GM18507 (cell line): ENCODE results near the gene C2orf78.

ENCODE experiments used
- DNase-seq: peaks from one replicate; pipeline ENCODE4 v3.0.0; 2011; ENCODE audit warnings: low read depth; ENCODE audit not compliant: insufficient read length; ENCODE audit errors: extremely low spot score
- FAIRE-seq: peaks from 2 replicates; lab custom pipeline; 2011; peaks lifted over from hg19 to GRCh38; lab: Jason Lieb, UNC

The C2orf78 gene

GRCh38 chr2:73830871-73831401 lies 47.0 kb downstream of the C2orf78 start:
- no peak for DNase-seq
- FAIRE-seq, result no peak

GRCh38 chr2:73832930-73833329 lies 48.9 kb downstream of the C2orf78 start:
- no peak for FAIRE-seq
- DNase-seq, result no peak

DNA sequence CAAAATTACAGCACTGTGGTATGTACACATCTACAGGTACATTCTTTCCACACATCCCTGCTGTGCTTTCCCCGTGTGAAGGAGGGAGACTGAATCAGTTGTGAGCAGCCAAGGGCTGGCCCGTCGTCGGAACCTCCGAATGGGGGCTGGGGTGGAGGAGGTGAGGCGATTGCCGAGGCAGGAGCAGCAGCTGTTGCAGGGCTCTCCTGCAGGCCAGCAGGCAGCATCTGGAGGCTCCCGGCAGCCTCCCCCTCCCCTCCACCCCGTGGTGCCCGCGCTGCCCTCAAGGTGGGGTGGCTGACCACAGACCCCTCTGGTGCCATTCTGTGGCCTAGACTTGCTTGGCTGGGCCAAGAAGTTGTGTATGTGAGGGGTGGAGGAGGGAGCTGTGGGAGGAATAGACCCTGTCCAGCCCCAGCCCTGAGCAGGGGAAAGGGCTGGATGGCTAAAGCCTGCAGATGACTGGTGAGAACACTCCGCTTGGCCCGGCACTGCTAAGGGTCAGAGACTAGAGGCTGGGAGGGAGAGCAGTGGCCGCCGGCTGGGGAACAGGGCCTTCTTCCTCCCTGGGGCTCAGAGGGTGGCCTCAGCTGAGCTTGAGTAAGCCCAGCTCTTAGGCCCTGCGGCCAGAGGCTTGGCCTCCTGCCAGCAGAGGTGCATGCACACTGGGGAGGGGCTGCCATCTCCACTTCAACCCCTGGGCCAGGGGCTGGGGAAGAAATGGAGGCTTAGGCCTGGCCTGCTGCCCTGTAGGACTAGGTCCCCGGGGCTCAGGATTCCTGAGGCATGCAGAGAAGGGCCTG lies 52.4 kb downstream of the C2orf78 start:
- FAIRE-seq, result no peak
- no peak for DNase-seq

- no peak for FAIRE-seq
- no peak for DNase-seq
Observed at GRCh38 chr2:73837847-73838585, 54.0 kb downstream of the C2orf78 start.

DNA sequence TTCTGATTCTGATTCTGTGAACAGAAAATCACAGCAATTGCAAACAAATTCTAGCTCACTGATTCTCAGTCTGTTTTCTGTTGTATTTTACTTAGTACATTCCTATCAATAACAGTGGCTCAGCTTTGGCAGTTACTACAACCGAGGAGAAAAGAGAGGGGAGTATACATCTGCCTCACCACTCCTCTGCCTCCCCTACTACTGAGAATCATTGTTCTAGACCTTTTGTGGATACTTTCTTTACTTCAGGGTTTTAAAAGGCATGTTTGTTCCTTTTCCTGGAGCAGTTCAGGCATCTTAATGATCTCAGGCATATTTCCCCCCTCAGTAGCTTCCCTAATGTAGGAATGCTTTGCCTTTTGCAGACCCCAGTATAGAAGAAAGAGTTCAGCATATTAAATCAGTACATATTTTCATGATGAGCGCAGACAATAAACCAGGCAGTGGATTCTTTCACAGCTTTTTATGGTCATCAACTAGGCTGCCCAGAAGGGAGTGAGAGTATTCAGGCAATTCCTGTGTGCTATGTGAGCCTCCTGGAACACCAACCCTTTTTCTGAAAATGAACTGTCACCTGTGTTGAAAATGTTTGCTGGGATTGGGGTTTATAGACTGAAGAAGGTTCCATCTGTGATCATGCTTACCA lies 55.0 kb downstream of the C2orf78 start:
- DNase-seq, result no peak
- FAIRE-seq, result no peak

DNA sequence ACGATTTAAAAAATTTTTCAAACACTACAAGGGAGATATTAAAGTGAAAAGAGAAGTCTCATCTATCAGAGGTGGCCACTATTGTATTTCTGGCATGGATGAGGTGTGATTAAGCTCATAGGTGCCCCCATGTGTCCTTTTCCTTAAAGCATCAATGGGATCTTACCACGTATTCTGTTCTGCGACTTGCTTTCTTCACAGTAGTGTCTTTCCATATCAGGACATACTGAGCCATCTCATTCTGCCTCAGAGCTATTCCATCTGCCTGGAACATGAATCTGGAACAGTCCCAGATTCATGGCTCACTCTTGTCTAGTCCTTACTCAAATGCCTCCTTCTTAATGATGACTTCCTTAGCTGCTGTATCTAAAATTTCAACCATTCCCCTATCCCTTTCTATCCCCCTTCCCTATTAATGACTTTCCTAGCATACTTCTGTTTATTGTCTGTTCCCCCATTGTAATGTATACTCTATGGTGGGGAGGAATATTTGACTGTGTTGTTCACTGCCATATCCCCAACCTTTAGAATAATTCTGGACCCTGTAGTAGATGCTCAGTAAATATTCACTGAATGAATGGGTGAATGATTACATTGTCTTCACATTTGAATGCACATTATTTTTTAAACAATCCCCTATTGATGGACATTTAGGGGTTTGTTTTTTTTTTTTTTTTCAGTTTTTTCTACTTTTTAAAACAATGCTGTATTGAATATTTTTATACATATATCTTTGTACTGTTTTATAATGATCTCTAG lies 55.8 kb downstream of the C2orf78 start:
- FAIRE-seq (no peak), DNase-seq (no peak)

GRCh38 chr2:73841912-73842738 lies 58.1 kb downstream of the C2orf78 start:
- no peak for FAIRE-seq
- no peak for DNase-seq

DNA sequence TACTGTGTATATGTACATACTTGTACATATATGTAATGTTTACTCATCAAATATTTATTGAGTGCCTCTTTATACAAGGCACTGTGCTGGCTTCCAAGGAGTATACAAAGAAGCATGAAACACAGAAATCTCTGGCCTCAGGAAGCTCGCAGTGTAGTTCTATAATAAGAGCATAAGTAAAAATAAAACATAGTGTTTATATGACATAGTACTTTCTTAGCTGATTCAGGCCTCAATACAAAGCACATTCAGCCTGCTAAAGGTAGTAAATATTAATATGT lies 58.7 kb downstream of the C2orf78 start:
- FAIRE-seq (no peak), DNase-seq (no peak)

DNA sequence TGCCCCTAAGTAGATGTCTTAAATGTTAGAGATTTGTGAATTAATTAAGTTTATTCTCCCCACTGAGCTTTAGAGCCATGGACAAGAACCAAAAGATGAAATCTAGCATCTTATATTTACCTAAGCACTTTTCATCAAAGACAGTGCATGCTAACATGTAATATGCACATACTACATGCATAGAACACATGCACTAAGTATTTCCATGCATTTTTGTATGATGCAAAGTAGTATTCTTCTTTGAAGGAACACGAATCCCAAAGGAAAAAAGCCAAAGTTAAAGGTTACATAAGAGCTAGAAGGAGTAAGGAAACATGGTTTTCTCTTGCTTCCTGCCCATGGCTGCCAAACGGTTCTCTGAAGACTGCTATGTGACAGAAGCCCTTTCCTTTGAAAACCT lies 60.1 kb downstream of the C2orf78 start:
- DNase-seq (no peak), FAIRE-seq (no peak)

DNA sequence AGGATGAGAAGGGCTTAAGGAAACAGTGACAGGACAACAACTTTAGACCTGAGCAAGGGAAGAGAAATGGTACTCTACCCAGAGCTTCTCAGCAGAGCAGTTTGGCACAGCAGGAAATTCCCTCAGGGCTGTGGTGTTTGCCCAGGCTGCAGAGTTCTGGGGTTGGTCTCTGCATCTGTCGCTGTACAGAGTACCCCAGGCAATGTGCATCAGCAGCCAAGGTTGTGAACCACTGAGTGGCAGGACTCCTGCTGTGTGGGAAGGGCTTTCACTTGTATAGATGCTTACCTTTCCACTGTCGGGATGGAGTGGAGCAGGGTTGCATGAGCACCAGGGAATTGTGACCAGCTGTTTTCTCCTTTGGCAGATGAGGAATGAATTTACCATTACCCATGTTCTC lies 66.0 kb downstream of the C2orf78 start:
- DNase-seq (no peak), FAIRE-seq (no peak)

GRCh38 chr2:73851274-73851673 lies 67.3 kb downstream of the C2orf78 start:
- no peak for DNase-seq
- no peak for FAIRE-seq

DNA sequence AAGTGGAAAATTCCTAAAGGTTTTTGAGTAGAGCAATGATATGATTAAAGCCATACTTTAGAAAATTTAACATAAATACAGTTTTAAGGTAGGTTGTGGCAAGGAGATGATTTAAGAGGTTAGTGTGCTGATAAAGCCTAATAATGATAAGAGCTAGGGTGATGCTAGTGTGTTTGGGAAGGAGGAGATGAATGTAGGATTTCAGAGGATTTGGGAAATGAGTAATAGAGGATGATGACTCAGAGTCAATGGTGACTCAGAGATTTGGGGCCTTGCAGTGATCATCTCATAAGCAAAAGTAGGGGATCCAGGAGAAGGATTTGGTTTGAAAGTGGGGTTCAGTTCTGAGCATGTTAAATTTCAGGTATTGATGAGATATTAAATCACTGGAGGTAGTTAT lies 68.0 kb downstream of the C2orf78 start:
- FAIRE-seq, result no peak
- no peak for DNase-seq

DNA sequence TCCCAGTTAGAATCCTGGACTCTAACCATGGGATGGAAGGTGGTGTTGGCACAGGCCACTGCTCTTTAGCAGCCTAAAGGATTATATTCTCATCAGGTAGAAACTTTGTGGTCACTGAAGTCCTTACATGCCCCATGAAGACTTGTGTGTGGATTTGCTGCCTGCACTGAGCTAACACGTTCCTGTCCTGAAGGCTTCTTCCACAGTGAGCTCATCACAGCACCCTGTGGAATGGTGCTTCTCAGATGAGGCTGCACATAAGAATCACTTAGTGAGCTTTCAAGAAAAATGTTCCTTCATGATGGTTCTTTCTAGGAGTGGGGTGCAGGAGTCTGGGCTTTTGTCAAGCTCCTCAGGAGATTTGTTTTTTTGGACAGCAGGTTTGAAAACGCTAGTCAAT lies 71.5 kb downstream of the C2orf78 start:
- DNase-seq, result no peak
- FAIRE-seq, result no peak

DNA sequence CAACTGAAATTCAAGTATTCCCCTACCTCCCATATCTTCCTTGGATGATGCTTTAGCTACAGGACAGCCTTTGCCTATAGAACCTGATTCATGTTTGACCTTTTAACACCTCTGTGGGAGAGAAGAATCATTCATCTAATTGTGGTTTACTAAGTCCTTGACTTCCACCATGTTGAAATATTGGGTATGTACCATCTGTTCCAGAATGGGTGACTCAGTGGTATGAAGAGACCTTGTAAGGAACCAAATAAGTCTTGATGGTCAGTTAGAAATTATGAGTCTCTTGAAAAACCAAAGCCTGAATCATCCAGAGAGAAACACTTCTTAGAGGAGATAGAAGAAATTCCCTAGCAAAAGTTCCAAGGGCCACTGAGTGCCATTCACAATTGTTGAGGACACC lies 72.2 kb downstream of the C2orf78 start:
- DNase-seq (no peak), FAIRE-seq (no peak)

DNA sequence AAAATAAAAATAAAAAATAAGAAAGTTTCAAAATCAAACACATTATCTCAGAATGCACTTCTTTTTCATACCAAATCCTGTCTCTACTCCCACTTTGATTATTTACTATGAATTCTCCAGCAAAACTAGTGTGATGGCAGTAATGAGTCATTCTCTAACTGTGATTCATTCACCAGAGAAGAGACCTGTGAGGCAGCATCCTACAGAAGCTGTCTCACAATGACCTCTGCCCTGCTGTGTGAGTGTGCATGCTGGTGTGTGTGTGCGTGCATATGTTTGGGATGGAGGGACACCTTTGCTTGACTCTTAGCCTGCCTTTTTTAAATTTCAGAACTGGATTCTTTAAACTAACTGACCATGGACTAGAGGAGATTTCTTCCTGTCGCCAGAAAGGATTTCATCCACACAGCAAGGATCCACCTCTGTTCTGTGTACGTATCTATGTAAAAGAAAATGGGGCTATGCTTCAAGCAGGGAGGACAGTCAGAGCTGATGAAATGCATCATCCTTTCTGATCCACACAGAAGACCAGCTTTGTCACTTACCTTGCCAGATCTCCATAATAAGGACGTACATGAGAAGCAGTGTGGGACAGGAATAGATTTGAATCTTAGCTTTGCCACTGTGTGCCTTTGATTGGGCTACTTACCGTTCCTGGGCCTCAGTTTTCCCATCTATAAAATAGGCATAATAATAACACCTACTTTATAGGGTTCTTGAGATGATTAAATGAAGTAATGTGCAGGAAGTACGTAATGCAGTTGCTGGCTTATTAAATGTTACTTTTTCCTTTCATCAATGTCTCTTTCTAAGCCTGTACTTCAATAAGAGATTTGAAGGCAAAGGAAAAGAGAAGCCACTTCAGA lies 76.0 kb downstream of the C2orf78 start:
- DNase-seq, result no peak
- FAIRE-seq, result no peak

GRCh38 chr2:73862987-73863386 lies 79.0 kb downstream of the C2orf78 start:
- DNase-seq, result no peak
- no peak for FAIRE-seq
